H1 (cell line): ENCODE results near the gene PGRMC1. TPM values are rescaled to one million over a fixed set of nuclear protein-coding genes. Genes with fewer than 3 reads are reported as not detected.

Source experiments
- BCL11A ChIP-seq, 2 experiments: IDR thresholded peaks; one replicate each; pipeline ENCODE4 v1.6.1; 2011; ENCODE audit warnings: low read depth in 2 of 2, low read length in 2 of 2, mild to moderate bottlenecking in 2 of 2
- EP300 ChIP-seq, 2 experiments: IDR thresholded peaks; 1 replicate in 1 of 2; 2 replicates in 1 of 2; pipeline ENCODE4 v1.6.1; 2011 to 2012; ENCODE audit warnings: low read depth in 2 of 2, low read length in 2 of 2, mild to moderate bottlenecking in 2 of 2, borderline replicate concordance in 1 of 2, inconsistent platforms in 1 of 2, moderate library complexity in 1 of 2
- EZH2 ChIP-seq: fragments of 200-600 bp; sonication (generic); IDR thresholded peaks from 2 replicates; pipeline ENCODE4 v1.7.1; 2012; ENCODE audit warnings: low read depth, mild to moderate bottlenecking, moderate library complexity, low read length, inconsistent platforms; ENCODE audit not compliant: severe bottlenecking
- KDM1A ChIP-seq: fragments of 200-600, 300-600 bp; sonication (generic); IDR thresholded peaks from 2 replicates; pipeline ENCODE4 v1.7.1; 2016; ENCODE audit warnings: mild to moderate bottlenecking, low read length, borderline replicate concordance
- MAFK ChIP-seq: IDR thresholded peaks from 2 replicates; pipeline ENCODE4 v1.6.1; 2012; ENCODE audit warnings: low read depth, mild to moderate bottlenecking, improper control_type of control experiment, low read length
- SIX5 ChIP-seq: IDR thresholded peaks from 2 replicates; pipeline ENCODE4 v1.6.1; 2011; ENCODE audit warnings: mild to moderate bottlenecking, low read depth, low read length
- SP2 ChIP-seq: IDR thresholded peaks from 2 replicates; pipeline ENCODE4 v1.6.1; 2012; ENCODE audit warnings: mild to moderate bottlenecking, low read length, inconsistent platforms
- SUZ12 ChIP-seq: fragments of 200-600 bp; sonication (generic); IDR thresholded peaks from 2 replicates; pipeline ENCODE4 v1.6.1; 2012; ENCODE audit warnings: mild to moderate bottlenecking, inconsistent platforms, low read length, moderate library complexity, mixed read lengths
- TAF1 ChIP-seq: IDR thresholded peaks from 2 replicates; pipeline ENCODE4 v1.6.1; 2011; ENCODE audit warnings: mild to moderate bottlenecking, low read depth, low read length
- polyA plus RNA-seq, 7 experiments: library from polyadenylated mRNA; depleted of rRNA in 3 of 7; stranded (reverse) in 5 of 7; unstranded in 2 of 7; fragments of >200 nt in 5 of 7; fragments of 200-250 nt in 2 of 7; gene quantifications; 1 replicate in 5 of 7; 2 replicates in 1 of 7; 4 replicates in 1 of 7; pipeline versions ENCODE4 v1.2.1 to v1.2.3, GENCODE V29; 2011 to 2013; ENCODE audit warnings: missing spikeins in 2 of 7, mixed read lengths in 2 of 7
- total RNA-seq: library from RNA; stranded (reverse); fragmentation: NEBNext Ultra II Directional; extraction: Animal tissue kit (Norgen Biotek cat#: 25700); gene quantifications from 2 replicates; pipeline ENCODE4 v1.2.1, GENCODE V29; 2021
- TF ChIP-seq, protein P1 (sequence below): fragments of 300-600 bp; sonication (generic); IDR thresholded peaks from 2 replicates; pipeline ENCODE4 v1.7.1; 2012; ENCODE audit warnings: low read length, moderate library complexity, mild to moderate bottlenecking, inconsistent platforms; ENCODE audit not compliant: insufficient replicate concordance

The PGRMC1 gene
- total and polyA plus RNA-seq, 2 of the 8 experiments (the other 6 are each of a cell fraction or from before 2014, with no cell fraction given) = 127 to 248 TPM

DNA sequence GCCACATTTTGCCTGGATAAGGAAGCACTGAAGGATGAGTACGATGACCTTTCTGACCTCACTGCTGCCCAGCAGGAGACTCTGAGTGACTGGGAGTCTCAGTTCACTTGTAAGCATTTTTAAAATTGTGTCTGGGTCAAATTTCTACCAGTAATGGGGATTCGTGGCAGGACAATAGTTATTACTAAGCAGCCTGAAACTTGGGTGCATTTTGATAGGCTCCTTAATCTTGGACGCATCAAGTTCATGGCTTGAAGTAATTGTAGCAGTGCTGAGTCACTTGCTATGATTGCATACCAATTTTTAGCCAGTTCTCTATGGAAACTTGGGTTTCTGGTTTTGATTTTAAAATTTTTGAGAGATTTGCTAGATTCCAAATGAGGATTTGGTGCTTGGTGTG is 4.3 kb downstream of the PGRMC1 start (continued):
- TF ChIP-seq, protein P1, sequence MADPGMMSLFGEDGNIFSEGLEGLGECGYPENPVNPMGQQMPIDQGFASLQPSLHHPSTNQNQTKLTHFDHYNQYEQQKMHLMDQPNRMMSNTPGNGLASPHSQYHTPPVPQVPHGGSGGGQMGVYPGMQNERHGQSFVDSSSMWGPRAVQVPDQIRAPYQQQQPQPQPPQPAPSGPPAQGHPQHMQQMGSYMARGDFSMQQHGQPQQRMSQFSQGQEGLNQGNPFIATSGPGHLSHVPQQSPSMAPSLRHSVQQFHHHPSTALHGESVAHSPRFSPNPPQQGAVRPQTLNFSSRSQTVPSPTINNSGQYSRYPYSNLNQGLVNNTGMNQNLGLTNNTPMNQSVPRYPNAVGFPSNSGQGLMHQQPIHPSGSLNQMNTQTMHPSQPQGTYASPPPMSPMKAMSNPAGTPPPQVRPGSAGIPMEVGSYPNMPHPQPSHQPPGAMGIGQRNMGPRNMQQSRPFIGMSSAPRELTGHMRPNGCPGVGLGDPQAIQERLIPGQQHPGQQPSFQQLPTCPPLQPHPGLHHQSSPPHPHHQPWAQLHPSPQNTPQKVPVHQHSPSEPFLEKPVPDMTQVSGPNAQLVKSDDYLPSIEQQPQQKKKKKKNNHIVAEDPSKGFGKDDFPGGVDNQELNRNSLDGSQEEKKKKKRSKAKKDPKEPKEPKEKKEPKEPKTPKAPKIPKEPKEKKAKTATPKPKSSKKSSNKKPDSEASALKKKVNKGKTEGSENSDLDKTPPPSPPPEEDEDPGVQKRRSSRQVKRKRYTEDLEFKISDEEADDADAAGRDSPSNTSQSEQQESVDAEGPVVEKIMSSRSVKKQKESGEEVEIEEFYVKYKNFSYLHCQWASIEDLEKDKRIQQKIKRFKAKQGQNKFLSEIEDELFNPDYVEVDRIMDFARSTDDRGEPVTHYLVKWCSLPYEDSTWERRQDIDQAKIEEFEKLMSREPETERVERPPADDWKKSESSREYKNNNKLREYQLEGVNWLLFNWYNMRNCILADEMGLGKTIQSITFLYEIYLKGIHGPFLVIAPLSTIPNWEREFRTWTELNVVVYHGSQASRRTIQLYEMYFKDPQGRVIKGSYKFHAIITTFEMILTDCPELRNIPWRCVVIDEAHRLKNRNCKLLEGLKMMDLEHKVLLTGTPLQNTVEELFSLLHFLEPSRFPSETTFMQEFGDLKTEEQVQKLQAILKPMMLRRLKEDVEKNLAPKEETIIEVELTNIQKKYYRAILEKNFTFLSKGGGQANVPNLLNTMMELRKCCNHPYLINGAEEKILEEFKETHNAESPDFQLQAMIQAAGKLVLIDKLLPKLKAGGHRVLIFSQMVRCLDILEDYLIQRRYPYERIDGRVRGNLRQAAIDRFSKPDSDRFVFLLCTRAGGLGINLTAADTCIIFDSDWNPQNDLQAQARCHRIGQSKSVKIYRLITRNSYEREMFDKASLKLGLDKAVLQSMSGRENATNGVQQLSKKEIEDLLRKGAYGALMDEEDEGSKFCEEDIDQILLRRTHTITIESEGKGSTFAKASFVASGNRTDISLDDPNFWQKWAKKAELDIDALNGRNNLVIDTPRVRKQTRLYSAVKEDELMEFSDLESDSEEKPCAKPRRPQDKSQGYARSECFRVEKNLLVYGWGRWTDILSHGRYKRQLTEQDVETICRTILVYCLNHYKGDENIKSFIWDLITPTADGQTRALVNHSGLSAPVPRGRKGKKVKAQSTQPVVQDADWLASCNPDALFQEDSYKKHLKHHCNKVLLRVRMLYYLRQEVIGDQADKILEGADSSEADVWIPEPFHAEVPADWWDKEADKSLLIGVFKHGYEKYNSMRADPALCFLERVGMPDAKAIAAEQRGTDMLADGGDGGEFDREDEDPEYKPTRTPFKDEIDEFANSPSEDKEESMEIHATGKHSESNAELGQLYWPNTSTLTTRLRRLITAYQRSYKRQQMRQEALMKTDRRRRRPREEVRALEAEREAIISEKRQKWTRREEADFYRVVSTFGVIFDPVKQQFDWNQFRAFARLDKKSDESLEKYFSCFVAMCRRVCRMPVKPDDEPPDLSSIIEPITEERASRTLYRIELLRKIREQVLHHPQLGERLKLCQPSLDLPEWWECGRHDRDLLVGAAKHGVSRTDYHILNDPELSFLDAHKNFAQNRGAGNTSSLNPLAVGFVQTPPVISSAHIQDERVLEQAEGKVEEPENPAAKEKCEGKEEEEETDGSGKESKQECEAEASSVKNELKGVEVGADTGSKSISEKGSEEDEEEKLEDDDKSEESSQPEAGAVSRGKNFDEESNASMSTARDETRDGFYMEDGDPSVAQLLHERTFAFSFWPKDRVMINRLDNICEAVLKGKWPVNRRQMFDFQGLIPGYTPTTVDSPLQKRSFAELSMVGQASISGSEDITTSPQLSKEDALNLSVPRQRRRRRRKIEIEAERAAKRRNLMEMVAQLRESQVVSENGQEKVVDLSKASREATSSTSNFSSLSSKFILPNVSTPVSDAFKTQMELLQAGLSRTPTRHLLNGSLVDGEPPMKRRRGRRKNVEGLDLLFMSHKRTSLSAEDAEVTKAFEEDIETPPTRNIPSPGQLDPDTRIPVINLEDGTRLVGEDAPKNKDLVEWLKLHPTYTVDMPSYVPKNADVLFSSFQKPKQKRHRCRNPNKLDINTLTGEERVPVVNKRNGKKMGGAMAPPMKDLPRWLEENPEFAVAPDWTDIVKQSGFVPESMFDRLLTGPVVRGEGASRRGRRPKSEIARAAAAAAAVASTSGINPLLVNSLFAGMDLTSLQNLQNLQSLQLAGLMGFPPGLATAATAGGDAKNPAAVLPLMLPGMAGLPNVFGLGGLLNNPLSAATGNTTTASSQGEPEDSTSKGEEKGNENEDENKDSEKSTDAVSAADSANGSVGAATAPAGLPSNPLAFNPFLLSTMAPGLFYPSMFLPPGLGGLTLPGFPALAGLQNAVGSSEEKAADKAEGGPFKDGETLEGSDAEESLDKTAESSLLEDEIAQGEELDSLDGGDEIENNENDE = no peak
- TF ChIP-seq SP2 = no peak
- no peak for TF ChIP-seq TAF1
- TF ChIP-seq EP300 (IDR thresholded peaks at IDR 0.05; ENCODE audit: borderline replicate concordance in 1 of 2, low read depth in 2 of 2, low read length in 2 of 2) = no peak
- no peak for TF ChIP-seq EZH2
- no peak for TF ChIP-seq KDM1A
- TF ChIP-seq MAFK = no peak
- TF ChIP-seq BCL11A (IDR thresholded peaks at IDR 0.05; ENCODE audit: low read depth in 2 of 2, low read length in 2 of 2) = no peak
- TF ChIP-seq SIX5 = no peak
- TF ChIP-seq SUZ12 = no peak
